Keratinocyte (primary cell): Measurements from ENCODE around the gene VTCN1. TPM values are rescaled to one million over a fixed set of nuclear protein-coding genes. Genes with fewer than 3 reads are reported as not detected.

ENCODE experiments used
- DNase-seq: peaks from one replicate; pipeline ENCODE4 v3.0.0-alpha.2; 2011; ENCODE audit warnings: low read depth, missing footprints, low spot score
- FAIRE-seq: peaks from 2 replicates; lab custom pipeline; 2011; peaks lifted over from hg19 to GRCh38; lab: Jason Lieb, UNC
- H2AFZ ChIP-seq: 2 replicates; pipeline ENCODE4 v1.6.0; 2012; ENCODE audit warnings: low read length, control low read depth, inconsistent platforms; ENCODE audit not compliant: control insufficient read depth
- H3K27ac ChIP-seq: 2 replicates; pipeline ENCODE4 v1.5.1; 2011; ENCODE audit warnings: low read length; ENCODE audit not compliant: control insufficient read depth, insufficient read depth
- H3K27me3 ChIP-seq: 3 replicates; pipeline ENCODE4 v1.6.0; 2011; ENCODE audit warnings: low read length; ENCODE audit not compliant: control insufficient read depth, insufficient read depth; ENCODE audit errors: extremely low read depth
- H3K36me3 ChIP-seq, 2 experiments: 2 replicates in 1 of 2; 3 replicates in 1 of 2; pipeline ENCODE4 v1.5.1; 2011; ENCODE audit warnings: low read length in 2 of 2, mild to moderate bottlenecking in 1 of 2; ENCODE audit not compliant: control insufficient read depth in 2 of 2, insufficient read depth in 2 of 2; ENCODE audit errors: extremely low read depth in 1 of 2
- H3K4me1 ChIP-seq: 3 replicates; pipeline ENCODE4 v1.5.1; 2011; ENCODE audit warnings: low read length; ENCODE audit not compliant: control insufficient read depth, insufficient read depth; ENCODE audit errors: extremely low read depth
- H3K4me2 ChIP-seq: 3 replicates; pipeline ENCODE4 v1.6.0; 2011; ENCODE audit warnings: low read depth, low read length; ENCODE audit not compliant: control insufficient read depth, insufficient read depth; ENCODE audit errors: extremely low read depth
- H3K4me3 ChIP-seq, 3 experiments: fragments of 200-600 bp in 1 of 3; sonication (generic) in 1 of 3; 2 replicates in 2 of 3; 3 replicates in 1 of 3; pipeline ENCODE4 v1.5.1; 2011 to 2016; ENCODE audit warnings: low read length in 3 of 3, mild to moderate bottlenecking in 3 of 3, control low read depth in 2 of 3, inconsistent platforms in 1 of 3, low read depth in 1 of 3, mixed read lengths in 1 of 3, mixed run types in 1 of 3, moderate library complexity in 1 of 3; ENCODE audit not compliant: control insufficient read depth in 2 of 3, insufficient read depth in 2 of 3; ENCODE audit errors: extremely low read depth in 1 of 3
- H3K79me2 ChIP-seq: 2 replicates; pipeline ENCODE4 v1.6.0; 2012; ENCODE audit warnings: low read length; ENCODE audit not compliant: control insufficient read depth, insufficient read depth
- H3K9ac ChIP-seq: 3 replicates; pipeline ENCODE4 v1.6.0; 2011; ENCODE audit warnings: low read length; ENCODE audit not compliant: control insufficient read depth, insufficient read depth; ENCODE audit errors: extremely low read depth
- H3K9me1 ChIP-seq: 3 replicates; pipeline ENCODE4 v1.6.0; 2011; ENCODE audit warnings: low read length; ENCODE audit not compliant: control insufficient read depth, insufficient read depth; ENCODE audit errors: extremely low read depth
- H3K9me3 ChIP-seq: 2 replicates; pipeline ENCODE4 v1.5.1; 2012; ENCODE audit warnings: low read depth, low read length; ENCODE audit not compliant: control insufficient read depth
- H4K20me1 ChIP-seq: 3 replicates; pipeline ENCODE4 v1.6.0; 2011; ENCODE audit warnings: low read length; ENCODE audit not compliant: control insufficient read depth, insufficient read depth; ENCODE audit errors: extremely low read depth
- CTCF ChIP-seq, 3 experiments: IDR thresholded peaks in 1 of 3; conservative IDR thresholded peaks in 1 of 3; optimal IDR thresholded peaks in 1 of 3; 2 replicates in 2 of 3; 3 replicates in 1 of 3; pipeline versions ENCODE3 to v1.5.1; 2011; ENCODE audit warnings: low read length in 3 of 3, mild to moderate bottlenecking in 3 of 3, moderate library complexity in 2 of 3, control low read depth in 1 of 3, inconsistent platforms in 1 of 3; ENCODE audit not compliant: insufficient read depth in 2 of 3; ENCODE audit errors: extremely low read depth in 1 of 3
- EZH2 ChIP-seq: IDR thresholded peaks from one replicate; pipeline ENCODE4 v1.6.1; 2012; ENCODE audit warnings: inconsistent platforms, mild to moderate bottlenecking, low read length, moderate library complexity
- dilution Hi-C: fragments of 300-500 bp; cut with MboI; formaldehyde crosslinking; loops from one replicate; pipeline ENCODE4 v1.7.0; 2020; ENCODE audit warnings: low sequenced_read_pairs; ENCODE audit not compliant: extremely low pct_ligation_motif_present
- polyA plus RNA-seq, 5 experiments: library from polyadenylated mRNA; depleted of rRNA in 3 of 5; stranded (reverse) in 3 of 5; stranded (forward) in 1 of 5; unstranded in 1 of 5; fragments of >200 nt; gene quantifications; 1 replicate in 1 of 5; 2 replicates in 3 of 5; 3 replicates in 1 of 5; pipeline versions ENCODE4 v1.2.1 to v1.2.3, GENCODE V29; 2011 to 2012; ENCODE audit warnings: missing spikeins in 2 of 5, low read depth in 1 of 5, low replicate concordance in 1 of 5

VTCN1 gene
- polyA plus RNA-seq, 1 donor (not counting 4 experiments of a cell fraction or from before 2014, with no cell fraction given), result not detected

- H3K27ac ChIP-seq, result no peak overlapping the region
- no peak for TF ChIP-seq EZH2
- no peak for TF ChIP-seq CTCF (optimal IDR thresholded peaks at IDR 0.05 in 1 of 3, IDR thresholded peaks at IDR 0.05 in 1 of 3, conservative IDR thresholded peaks at IDR 0.05 in 1 of 3; ENCODE audit: extremely low read depth in 1 of 3, insufficient read depth in 2 of 3, low read length in 3 of 3)
- dilution Hi-C loops, result no loop called here
- DNase-seq (no peak), FAIRE-seq (no peak)
- H3K9me3 ChIP-seq, result no peaks in the 10 kb centered on the region
- H3K4me2 ChIP-seq, result no peak overlapping the region
- H3K4me3 ChIP-seq, result no peak overlapping the region
- peaks cover under 1% of the 10 kb centered on the region for H3K27me3 ChIP-seq
- H2AFZ ChIP-seq, result no peak overlapping the region
- H4K20me1 ChIP-seq, result no peaks in the 10 kb centered on the region
- H3K9me1 ChIP-seq, result no peaks in the 10 kb centered on the region
- H3K36me3 ChIP-seq, result no peaks in the 10 kb centered on the region
- H3K9ac ChIP-seq, result no peak overlapping the region
- no peaks in the 10 kb centered on the region for H3K79me2 ChIP-seq
- H3K4me1 ChIP-seq, result no peaks in the 10 kb centered on the region
Measured at GRCh38 chr1:117201808-117202207, 8.9 kb downstream of the VTCN1 start.

- Histone ChIP-seq H3K27me3 (peaks cover 4% of the 10 kb centered on the region), H4K20me1 (no peaks in the 10 kb centered on the region), H3K4me1 (no peaks in the 10 kb centered on the region), H3K9ac (no peak overlapping the region), H3K4me2 (no peak overlapping the region), H3K79me2 (no peaks in the 10 kb centered on the region), H2AFZ (no peak overlapping the region), H3K9me1 (no peaks in the 10 kb centered on the region), H3K36me3 (no peaks in the 10 kb centered on the region), H3K4me3 (no peak overlapping the region), H3K27ac (no peak overlapping the region), H3K9me3 (no peaks in the 10 kb centered on the region)
- FAIRE-seq, result no peak
- TF ChIP-seq EZH2 (no peak), CTCF (optimal IDR thresholded peaks at IDR 0.05 in 1 of 3, IDR thresholded peaks at IDR 0.05 in 1 of 3, conservative IDR thresholded peaks at IDR 0.05 in 1 of 3; ENCODE audit: extremely low read depth in 1 of 3, insufficient read depth in 2 of 3, low read length in 3 of 3) (no peak)
- DNase-seq, result no peak
- dilution Hi-C loops, result no loop called here
Measured at GRCh38 chr1:117198097-117198496, 12.6 kb downstream of the VTCN1 start.
